GM20431 (cell line): Measurements from ENCODE around the gene HORMAD1.
"Not testable (repeated sequence)": the region's sequence is repeated elsewhere in the genome, so short reads cannot be mapped to it uniquely, and the experiment has no call there.

Experiments
- in situ Hi-C: fragments of 300-500 bp; cut with MseI, MboI; formaldehyde crosslinking; loops from one replicate; pipeline ENCODE4 v1.15.0; 2020; ENCODE audit warnings: low sequenced_read_pairs; ENCODE audit not compliant: unreplicated experiment

Gene HORMAD1

DNA sequence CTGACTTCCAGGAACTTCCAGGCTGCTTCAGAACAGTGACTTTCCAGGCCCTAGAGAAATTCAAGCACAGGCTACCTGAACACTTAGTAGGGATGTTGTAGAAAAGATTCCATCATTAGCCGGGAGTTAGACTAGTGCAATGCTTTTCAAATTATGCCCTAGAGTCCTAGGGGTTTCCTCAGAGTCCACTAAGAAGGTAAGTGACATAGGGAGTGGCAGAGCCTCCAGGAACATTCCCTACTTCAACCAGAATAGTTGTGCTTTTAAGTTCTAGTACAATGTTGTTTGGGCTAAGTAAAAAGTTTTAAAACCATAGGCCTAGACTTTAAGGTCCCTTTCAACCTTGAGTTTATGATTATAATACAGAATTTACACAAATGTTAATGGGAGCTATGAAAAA lies 14.6 kb downstream of the HORMAD1 start:
- in situ Hi-C loops, result no loop called here

DNA sequence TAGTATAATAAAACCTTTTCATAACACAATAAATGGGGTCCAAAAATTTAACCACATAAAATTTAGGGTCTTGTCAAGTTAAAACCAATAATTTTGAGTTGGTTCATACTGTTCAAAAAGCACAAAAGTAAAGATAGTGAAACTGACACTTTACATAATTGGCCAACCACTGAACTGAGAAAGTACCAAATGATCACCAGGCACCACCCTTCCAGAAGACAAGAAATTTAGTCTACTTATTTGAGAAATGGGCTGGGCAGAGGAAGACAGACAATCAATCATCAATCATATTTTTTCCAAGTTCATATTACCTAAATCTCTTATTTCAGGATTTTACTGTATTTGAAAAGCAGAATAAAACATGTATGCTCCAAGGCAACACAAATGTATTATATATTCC lies 17.3 kb downstream of the HORMAD1 start:
- in situ Hi-C loops, result no loop called here

DNA sequence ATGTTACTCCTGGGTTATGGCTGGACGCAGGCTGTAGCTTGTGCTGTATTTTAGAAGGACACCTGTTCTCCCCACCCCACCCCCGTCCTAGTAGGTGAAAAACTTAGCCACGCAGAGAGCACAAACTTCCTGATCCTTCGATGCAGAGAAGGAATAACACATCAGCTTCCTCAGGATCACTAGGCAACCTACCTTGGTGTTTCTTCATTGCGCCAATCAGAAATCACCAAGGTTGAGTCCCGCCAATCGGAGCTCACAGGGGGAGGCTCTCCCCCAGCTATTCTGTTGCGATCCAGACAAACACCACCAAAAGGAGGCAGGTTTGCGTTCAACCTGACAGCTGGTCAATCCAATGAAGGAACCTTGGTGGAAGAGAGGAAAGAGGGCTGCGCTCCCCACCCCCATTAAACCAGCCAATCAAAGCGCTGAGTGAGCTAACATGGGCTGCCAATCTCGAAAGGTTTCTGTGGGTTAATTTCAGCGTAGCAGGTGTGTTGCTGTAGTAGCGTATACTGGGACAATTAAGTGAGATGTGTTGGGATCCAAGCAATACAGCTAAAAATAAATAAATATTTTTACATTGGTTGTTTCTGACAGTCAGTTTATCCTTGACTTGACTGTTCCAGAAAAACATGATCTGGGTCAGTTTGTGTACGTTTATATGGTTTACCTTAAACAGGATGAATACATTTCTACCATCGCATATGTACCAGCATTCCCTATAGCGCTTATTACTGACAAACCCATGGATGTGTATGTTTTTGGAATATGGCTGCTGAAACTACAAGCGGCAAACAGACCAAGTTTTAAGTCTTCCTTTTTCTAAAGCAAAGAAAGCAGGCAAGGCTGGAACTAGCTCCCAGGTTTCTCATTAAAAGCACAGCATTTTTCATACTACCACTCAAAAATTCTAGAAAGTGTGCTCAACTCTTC lies 23.4 kb downstream of the HORMAD1 start, which contains the start of gene GOLPH3L:
Gene GOLPH3L (minus strand): TSS at position 160 of the 933 bp plus-strand sequence. CDS start 2,316 bp downstream, outside the sequence.
- in situ Hi-C loops, result no loop called here

DNA sequence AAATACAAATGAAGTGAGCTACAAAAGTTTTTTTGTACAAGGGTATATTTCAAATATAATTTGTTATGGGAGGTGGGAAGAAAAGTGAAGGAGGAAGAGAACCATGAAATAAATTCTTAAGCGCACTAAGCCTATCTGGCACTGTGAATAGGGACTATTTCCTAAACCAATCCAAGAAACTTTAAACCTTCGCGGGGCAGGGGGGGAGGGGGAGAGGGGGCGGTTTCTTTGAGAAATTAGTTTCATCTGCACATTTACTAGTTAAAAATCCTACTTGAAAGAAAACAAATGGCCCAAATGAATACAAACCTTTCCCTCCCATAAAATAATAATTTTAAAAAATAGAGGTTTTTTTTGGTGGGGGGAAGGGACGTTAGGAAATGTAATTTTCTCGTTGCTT lies 24.1 kb downstream of the HORMAD1 start:
- in situ Hi-C loops, result no loop called here

DNA sequence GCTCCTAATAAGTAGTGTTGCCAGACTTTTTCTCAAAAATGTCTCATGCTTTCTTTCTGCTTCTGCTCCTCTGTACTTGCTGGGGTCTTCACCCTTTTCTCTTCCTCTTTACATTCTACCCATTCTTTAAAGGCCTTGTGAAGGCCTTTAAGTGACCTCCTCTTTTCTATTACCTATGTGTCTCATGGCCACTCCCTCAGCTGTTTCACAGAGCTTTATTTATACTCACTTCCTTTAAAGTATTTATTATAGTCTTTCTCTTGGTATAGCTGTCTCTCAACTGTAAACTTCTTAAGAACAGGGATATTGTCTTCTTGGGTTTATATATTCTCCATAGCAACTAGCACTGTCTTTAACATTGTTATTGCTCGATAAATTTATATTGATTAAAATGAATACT lies 24.5 kb downstream of the HORMAD1 start:
- in situ Hi-C loops, result no loop called here

DNA sequence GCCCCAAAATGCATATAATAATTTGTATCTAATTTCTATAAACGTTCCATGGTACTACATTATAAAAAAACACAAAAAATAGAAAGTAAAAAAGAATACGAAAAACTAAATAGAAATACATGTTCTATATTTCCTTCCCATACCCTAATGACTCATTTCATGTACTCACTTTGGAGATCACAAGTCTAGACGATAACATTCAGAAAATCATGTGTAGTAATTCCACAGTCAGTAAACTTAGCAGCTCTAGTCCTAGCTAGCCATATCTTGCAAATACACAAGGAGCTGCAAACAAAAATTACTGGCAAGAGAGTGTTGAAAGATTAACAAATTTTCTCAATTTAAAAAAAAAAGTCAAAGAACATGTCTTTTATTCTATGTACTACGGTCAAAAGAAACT lies 25.1 kb downstream of the HORMAD1 start:
- in situ Hi-C loops, result no loop called here

DNA sequence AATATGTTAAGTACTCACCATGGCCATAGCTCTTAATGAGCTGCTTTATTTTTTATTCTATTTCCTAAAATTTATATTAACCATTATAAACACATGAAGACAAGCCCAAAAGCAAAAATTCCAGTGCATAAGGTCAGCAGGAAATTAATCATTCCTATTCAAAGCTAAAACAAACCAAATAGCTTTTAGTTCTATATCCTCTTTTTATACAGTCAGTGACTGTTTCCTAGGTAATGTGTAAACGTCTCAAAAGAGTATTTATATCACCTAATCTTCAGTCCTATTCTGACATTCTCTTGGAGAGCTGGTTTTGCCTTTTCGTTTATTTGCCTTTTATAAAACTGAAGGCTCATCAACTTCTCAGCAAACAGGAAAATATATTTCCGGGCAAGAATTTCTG lies 28.0 kb downstream of the HORMAD1 start:
- in situ Hi-C loops, result no loop called here

DNA sequence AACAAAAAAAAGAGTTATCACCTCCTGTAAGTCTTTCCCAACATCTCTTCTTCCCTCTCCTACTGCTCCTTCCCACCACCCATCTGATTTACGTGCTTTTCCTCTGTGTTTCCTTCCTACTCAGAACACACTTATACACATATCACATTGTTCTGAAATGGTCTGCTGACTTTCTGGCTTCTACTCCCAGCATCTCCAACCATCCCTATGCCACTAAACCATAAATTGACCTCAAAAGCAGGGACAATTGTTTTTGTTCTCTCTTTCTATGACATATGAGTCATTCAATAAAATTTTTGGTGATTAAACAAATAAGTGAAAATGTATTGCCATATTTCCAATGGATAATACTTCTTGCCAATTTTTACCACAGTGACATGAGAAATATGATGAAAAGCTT lies 31.9 kb downstream of the HORMAD1 start:
- in situ Hi-C loops, result no loop called here

DNA sequence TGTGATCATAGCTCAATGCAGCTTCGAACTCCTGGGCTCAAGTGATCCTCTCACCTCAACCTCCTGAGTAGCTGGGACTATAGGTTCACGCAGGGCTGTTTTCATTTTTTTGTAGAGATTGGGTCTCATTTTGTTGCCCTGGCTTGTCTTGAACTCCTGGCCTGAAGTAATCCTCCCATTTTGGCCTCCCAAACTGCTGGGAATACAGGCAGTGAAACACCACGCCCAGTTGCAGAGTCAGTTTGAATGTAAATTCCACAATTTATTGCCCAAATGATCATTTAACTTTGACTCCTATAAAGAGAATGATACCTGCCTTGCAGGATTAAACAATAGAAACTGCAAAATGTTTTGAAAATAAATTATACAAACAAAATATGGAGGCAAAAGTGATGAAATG lies 34.4 kb downstream of the HORMAD1 start:
- in situ Hi-C loops, result no loop called here

DNA sequence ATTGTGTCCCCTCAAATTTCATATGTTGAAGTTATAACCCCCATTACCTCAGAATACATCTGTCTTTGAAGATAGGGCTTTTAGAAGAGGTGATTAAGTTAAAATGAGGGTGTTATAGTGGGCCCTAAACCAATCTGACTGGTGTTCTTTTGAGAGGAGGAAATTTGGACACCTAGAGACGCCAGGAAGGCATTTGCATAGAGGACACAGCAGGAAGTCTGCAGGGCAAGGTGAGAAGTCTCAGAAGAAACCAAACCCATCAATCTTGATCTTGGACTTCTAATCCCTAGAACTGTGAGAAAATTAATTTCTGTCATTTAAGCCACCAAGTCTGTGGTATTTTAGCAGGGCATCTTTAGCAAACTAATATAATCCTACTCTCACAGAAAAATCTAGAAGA lies 36.8 kb downstream of the HORMAD1 start:
- in situ Hi-C loops, result no loop called here

DNA sequence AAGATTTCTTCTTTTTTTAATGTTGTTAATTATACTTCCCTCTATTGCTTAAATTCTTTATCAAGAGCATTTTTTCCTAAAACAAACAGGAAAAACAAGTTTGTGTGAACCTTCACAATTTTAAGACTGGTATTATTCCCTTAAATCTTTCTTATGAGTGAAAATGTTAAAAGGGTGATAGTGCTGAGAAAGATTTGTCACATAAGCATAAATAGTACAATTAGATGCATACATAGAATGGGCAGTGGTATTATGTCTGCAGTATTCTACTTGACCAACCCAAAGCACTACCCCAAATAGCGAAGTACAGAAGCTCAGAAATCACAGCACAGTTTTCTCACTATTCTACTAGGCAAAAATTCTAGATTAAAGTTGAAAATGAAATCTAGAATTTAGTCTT lies 41.7 kb downstream of the HORMAD1 start:
- in situ Hi-C loops, result no loop called here

DNA sequence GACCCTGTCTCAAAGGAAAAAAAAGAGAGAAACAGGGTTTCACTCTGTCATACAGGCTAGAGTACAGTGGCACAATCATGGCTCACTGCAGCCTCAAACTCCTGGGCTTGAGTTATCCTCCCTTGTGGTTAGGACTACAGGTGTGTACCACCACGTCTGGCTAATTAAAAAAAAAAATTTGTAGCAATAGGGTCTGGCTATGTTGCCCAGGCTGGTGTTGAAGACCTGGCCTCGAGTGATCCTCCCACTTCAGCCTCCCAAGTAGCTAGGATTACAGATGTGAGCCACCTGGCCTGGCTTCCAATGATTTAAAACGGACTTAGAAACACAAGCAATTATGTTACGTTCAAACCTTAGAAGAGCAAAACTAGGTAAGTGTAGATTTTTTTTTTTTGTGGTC lies 45.8 kb downstream of the HORMAD1 start:
- in situ Hi-C loops, result no loop called here

DNA sequence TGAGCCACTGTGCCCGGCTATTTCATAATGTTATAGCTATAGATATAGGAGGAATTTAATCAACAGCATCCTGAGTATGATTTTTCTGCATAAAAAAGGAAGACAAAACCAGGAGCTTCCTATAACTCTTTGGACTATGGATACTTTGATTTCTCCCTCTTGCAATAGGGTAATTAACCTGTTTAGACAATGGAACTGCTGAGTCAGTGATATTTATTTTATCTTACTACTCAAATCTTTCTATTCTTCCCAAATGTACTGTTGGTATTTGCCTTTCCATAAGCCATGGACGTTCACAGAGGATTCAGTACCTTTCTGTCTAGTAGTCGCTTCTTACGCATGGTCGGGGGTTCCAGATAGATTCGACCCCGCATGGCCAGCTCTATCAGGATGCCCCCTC lies 57.4 kb downstream of the HORMAD1 start:
- in situ Hi-C loops, result no loop called here

DNA sequence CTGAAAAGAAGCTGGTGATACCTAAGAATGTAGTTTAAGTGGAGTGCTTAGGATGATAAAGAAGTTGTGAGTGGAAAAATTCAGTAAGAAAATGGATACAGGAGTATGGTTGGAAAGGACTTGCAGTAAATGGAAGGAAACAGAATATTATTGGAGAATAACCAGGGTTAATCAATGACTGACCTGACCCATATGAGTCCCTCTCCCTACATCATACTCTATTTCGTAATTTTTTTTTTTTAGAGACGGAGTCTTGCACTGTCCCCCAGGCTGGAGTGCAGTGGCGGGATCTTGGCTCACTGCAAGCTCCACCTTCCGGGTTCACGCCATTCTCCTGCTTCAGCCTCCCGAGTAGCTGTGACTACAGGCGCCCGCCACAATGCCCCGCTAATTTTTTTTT lies 57.9 kb downstream of the HORMAD1 start:
- in situ Hi-C loops, result no loop called here

DNA sequence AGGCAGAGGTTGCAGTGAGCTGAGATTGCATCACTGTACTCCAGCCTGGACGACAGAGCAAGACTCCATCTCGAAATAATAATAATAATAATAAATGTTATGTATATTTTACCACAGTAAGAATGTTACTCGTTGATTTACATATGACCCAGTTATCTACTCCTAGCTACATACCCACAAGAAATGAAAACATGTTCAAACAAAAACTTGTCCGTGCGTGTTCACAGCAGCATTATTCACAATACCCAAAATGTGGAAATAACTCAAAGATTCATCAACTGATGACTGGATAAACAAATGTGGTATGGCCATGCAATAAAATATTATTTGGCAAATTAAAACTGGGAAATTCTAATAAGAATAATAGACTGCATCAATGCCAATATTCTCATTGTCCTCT lies 59.5 kb downstream of the HORMAD1 start:
- in situ Hi-C loops, result no loop called here

DNA sequence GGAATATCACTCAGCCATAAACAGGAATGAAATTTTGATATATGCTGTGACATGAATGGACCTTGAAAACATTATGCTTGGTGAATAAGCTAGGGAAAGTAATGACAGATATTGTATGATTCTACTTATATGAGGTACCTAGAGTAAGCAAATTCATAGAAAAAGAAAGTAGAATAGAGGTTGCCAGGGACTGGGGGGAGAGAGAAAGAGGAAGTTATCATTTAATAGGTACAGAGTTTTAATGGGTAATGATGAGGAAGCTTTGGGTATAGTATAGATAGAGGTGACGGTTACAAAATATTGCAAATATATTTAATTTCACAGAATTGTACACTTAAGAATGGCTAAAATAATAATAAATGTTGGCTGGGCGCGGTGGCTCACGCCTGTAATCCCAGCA lies 60.1 kb downstream of the HORMAD1 start:
- in situ Hi-C loops, result no loop called here

DNA sequence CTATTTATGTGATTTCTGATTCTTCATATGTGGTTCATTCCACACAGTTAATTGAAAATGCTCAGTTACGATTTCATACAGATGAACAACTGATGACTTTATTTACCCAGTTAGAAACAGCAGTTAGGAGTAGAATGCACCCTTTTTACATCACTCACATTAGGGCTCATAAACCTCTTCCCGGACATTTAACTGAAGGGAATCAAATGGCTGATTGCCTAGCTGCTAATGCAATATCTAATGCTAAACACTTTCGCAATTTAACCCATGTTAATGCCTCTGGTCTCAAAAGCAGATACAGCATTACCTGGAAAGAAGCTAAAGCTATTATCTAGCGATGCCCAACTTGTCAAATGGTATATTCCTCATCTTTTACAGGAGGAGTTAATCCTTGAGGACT lies 63.6 kb downstream of the HORMAD1 start:
- in situ Hi-C loops, result not testable (repeated sequence)

DNA sequence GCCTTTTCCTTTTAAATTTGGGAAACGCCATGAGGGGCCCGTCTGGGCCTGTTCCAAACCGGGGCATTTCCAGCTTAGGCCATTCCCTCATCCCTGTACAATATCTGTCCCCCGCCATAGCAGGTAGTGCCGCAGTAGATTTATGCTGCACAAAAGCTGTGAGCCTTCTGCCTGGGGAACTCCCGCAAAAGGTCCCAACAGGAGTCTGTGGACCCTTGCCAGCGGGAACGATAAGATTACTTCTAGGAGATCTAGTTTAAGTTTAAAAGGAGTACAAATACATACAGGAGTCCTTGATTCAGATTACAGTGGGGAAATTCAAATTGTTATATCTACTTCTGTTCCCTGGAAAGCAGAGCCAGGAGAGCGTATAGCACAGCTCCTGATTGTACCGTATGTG lies 66.1 kb downstream of the HORMAD1 start:
- in situ Hi-C loops, result not testable (repeated sequence)

DNA sequence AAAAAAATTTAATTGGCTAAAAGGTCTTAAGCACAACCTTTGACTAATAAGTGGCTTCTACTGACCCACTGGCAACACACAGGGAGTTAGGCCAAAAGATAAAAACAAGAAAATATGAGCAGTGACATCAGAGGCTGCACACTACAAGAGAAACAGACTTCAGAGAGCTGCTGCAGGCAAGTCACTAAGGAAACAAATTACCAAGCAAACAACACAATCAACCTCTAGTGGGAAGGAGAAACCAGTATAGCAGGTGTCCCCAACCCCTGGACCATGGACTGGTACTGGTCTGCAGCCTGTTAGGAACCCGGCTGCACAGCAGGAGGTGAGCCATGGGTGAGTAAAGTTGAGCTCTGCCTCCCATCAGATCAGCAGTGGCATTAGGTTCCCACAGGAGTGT lies 70.5 kb downstream of the HORMAD1 start:
- in situ Hi-C loops, result no loop called here

DNA sequence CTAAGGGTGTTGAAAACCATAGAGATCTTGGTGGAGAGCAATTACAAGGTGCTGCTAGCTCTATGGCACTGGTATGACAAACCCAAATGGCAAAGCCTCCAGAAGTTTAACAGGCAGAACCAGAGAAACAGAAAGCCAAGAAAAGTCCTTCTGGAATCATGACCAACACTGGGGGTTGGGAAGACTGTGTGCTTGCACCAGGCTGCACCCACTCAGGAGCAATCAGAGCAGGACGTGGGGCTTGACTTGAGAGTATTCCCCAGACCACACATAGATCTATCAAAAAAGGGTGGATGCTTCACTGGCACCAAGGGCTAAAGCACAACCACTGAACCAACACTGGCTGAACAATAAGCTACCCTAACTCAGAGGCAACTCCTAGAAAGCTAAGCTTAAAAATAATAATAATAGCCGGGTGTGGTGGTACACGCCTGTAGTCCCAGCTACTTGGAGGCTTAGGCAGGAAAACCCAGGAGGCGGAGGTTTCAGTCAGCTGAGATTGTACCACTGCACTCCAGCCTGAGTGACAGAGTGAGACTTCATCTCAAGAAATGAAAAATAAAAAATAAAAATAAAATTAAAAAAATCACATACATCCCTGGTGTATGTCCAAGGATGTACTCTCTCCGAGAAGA lies 71.1 kb downstream of the HORMAD1 start:
- in situ Hi-C loops, result no loop called here
